ENCODE results near the gene NMT1.
"Not testable (repeated sequence)": the region's sequence is repeated elsewhere in the genome, so short reads cannot be mapped to it uniquely, and the experiment has no call there.

The NMT1 gene

DNA sequence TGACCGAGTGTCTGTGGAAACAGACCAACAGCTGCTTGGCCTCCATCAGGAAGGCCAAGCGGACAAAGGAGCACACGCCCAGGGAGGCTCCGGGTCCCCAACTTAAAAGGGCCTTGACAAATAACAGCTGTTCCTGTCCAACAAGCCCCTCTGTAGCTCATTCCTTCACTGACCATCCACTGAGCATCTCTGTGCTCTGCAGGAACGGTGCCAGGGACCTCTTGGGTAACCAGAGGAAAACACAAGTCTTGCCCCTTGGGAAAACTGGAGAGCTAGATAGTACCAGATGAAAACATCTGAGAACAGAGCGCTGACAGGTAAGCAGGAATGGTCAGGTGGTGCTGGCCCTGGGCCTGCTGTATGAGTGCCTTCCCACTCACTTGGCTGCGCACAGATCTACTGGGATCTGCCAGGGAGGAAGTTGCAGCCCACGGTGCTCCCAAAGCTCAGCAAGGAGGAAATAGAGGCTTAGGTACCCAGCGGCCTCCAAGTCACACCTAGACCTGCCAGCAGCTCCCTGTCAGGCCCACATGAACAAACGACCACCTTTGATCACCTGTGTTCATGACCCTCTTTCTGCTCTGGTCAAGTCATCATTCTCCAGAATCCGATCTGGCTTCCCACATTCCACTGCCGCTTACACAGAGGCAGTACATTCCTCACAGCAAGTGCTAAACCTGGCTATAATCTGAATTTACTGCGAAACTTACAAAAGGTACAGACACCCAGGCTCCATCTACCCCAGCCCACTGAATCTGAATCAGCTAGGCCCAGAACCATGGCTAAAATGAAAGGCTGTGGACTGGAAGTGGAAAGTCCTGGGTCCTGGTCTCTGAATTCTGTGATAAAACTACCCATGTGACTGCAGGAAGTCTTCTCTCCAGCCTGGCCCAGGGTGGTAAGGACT is 22.1 kb upstream of the NMT1 start:
- no peak for DNase-seq (ENCODE audit: low spot score)

DNA sequence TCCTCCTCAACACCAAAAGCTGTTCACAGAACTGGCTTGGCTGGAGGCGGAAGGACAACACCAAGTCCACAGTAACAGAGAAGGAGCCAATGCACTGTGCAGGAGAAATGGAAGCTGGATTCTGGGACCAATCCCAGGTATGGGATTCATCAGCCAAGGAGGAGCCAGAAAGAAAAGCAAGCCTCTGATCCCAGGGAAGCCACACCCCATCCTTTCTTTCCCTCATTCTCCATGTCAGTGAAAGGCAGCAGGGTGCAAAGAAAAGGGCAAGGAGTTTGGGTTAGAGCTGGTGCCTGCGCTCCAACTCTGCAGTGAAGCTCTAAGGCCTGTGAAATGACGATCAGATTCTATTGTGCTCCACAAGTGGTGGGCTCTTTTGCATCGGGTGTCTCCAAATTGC is 20.7 kb upstream of the NMT1 start:
- no peak for DNase-seq (ENCODE audit: low spot score)

GRCh38 chr17:45042346-45043120 is 18.6 kb upstream of the NMT1 start:
- DNase-seq (ENCODE audit: low spot score): no peak

- DNase-seq (ENCODE audit: low spot score): no peak
Measured at GRCh38 chr17:45043813-45044540, 17.1 kb upstream of the NMT1 start.

- no peak for DNase-seq (ENCODE audit: low spot score)
Measured at GRCh38 chr17:45046537-45047125, 14.5 kb upstream of the NMT1 start.

GRCh38 chr17:45048795-45049563 is 12.1 kb upstream of the NMT1 start:
- DNase-seq (ENCODE audit: low spot score): no peak

- DNase-seq (ENCODE audit: low spot score): no peak
Measured at GRCh38 chr17:45050481-45051059, 10.5 kb upstream of the NMT1 start.

GRCh38 chr17:45051060-45051719 is 9.9 kb upstream of the NMT1 start, which contains the start of gene DCAKD:
Gene DCAKD (minus strand): TSS chr17:45051632. CDS start chr17:45034885, 16,747 bp downstream.
- peak; percentile 94 for DNase-seq (ENCODE audit: low spot score)

GRCh38 chr17:45051720-45052051 is 9.4 kb upstream of the NMT1 start:
- not testable (repeated sequence) for DNase-seq (ENCODE audit: low spot score)

GRCh38 chr17:45052052-45052772 is 8.9 kb upstream of the NMT1 start:
- DNase-seq (ENCODE audit: low spot score): no peak

- no peak for DNase-seq (ENCODE audit: low spot score)
Measured at GRCh38 chr17:45060382-45060796, 728 bp upstream of the NMT1 start.

DNA sequence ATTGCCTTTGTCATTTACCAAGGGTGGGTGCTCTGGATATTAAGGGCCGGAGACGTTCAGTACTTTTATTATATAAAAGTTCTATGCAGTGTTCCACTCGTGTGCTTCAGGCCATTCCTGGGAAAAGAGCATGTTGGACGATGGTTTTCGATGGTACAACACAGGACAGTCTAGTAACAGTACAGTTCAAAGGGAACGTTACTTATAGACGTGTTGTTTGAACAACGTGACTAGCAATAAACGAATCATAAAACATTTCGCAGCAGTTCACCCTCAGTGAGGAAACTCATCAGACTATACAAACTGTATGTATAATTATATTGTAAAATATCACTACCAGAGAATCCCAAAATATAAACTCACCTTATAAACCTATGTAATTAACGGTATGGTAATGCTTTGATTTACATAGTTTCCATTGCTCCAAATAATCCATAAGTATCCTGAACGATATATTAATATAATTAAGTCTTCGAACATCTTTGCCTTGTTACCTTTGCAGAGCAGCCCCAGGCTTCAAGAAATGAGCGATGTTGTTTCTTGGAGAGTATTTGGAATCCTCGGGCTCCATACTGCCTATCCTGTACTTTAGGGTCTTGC is 589 bp downstream of the NMT1 start:
- no peak for DNase-seq (ENCODE audit: low spot score)

DNA sequence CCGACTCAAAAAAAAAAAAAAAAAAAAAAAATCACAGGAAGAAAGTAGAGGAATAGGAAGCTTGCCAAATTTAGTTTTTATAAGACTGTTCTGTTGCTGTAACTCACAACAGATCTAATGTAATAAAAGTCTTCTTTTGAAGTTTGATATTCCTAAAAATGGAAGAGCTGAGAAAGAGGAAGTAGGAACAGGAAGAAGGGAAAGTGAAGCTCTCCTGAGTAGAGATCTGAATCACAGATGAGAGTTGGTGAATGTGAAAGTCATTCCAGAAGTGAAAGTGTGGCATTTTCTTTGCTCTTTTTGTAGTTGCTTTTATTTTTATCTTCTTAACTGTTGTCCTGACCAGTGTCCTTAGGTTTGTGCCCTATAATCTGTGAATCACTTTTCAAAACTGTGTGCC is 2.1 kb downstream of the NMT1 start:
- no peak for DNase-seq (ENCODE audit: low spot score)

- no peak for DNase-seq (ENCODE audit: low spot score)
Measured at GRCh38 chr17:45067637-45068036, 6.5 kb downstream of the NMT1 start.

- DNase-seq (ENCODE audit: low spot score): no peak
Measured at GRCh38 chr17:45070001-45070400, 8.9 kb downstream of the NMT1 start.

DNA sequence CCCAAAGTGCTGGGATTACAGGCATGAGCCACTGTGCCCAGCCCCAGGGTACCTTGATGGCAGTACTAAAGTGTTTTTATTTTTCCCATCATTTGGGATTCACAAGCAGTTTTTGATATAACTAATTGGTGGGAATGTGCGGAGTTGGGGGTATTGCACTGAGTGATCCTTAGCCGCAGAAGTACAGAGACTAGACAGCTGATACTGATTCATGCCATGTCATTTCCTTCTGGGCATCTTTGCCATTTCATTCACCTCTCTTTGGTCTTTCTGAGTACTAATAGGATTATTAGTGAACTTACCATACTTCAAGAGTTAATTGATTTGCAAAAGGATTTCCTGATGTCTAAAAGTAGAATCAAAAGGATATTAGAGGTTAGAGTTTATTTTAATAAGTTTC is 9.7 kb downstream of the NMT1 start:
- DNase-seq (ENCODE audit: low spot score): no peak

DNA sequence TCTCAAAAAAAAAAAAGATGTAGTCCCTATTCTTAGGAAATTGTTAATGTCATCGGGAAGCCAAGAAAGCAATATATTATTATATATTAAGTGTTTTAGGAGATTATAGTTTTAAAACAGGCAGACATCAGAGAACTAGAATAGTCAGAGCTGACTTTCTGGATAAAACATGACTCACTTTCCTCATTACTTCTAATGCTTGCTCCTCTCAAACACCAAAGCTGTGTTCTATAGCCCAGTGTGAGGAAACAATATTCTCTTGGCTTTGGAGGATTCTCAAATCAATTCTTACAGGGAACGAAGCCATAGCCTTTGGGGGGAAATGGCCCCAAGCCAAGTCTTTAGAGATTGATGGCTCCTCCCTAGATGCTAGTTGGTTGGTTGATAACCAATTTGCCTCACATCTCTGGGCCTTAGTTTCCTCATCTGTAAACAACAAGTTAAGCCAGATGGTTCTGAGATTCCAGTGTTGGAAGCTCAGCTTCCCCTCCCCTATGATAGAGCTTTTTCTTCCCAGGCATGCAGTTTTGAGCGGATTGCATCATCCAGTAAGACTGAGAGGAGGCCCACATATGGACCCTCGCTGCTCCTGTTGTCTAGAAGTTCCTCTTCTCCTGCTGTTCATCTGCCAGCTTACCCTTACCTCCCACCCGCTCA is 12.4 kb downstream of the NMT1 start:
- no peak for DNase-seq (ENCODE audit: low spot score)

GRCh38 chr17:45077643-45078042 is 16.5 kb downstream of the NMT1 start:
- no peak for DNase-seq (ENCODE audit: low spot score)

Measured in putamen (tissue), 1 donor.